DND-41 (cell line): ENCODE results near the gene PTGES3.
A peak's percentile ranks its signal among the peaks of the same experiment; 100 is the strongest.

Experiments
- ATAC-seq: fragments of 200-7000 bp; cut with Tn5 transposase; 3 replicates; pipeline ENCODE4 v1.9.1; 2021; ENCODE audit warnings: low read depth; ENCODE audit not compliant: insufficient read depth
- DNase-seq: peaks from one replicate; pipeline ENCODE4 v3.0.0-alpha.2; 2020
- H2AFZ ChIP-seq: 2 replicates; pipeline ENCODE4 v1.6.0; 2012; ENCODE audit warnings: low read depth, low read length
- H3K27ac ChIP-seq: 2 replicates; pipeline ENCODE4 v1.5.1; 2012; ENCODE audit warnings: low read length, inconsistent platforms
- H3K27me3 ChIP-seq: fragments of 200-600 bp; sonication (generic); 2 replicates; pipeline ENCODE4 v1.6.0; 2012; ENCODE audit warnings: low read length, mild to moderate bottlenecking, inconsistent platforms; ENCODE audit not compliant: insufficient read depth, poor library complexity
- H3K36me3 ChIP-seq: 2 replicates; pipeline ENCODE4 v1.5.1; 2012; ENCODE audit warnings: low read length, inconsistent platforms; ENCODE audit not compliant: insufficient read depth
- H3K4me1 ChIP-seq: 2 replicates; pipeline ENCODE4 v1.5.1; 2012; ENCODE audit warnings: mild to moderate bottlenecking, low read length; ENCODE audit not compliant: insufficient read depth
- H3K4me2 ChIP-seq: 2 replicates; pipeline ENCODE4 v1.6.0; 2012; ENCODE audit warnings: mild to moderate bottlenecking, moderate library complexity, low read length, inconsistent platforms; ENCODE audit not compliant: insufficient read depth
- H3K4me3 ChIP-seq, 2 experiments: fragments of 200-600 bp in 1 of 2; shearing (Covaris generic) in 1 of 2; 2 replicates each; pipeline ENCODE4 v1.5.1; 2012 to 2016; ENCODE audit warnings: inconsistent platforms in 2 of 2, low read length in 2 of 2, mild to moderate bottlenecking in 2 of 2, low read depth in 1 of 2, moderate library complexity in 1 of 2
- H3K79me2 ChIP-seq: 2 replicates; pipeline ENCODE4 v1.6.0; 2012; ENCODE audit warnings: low read length, inconsistent platforms; ENCODE audit not compliant: insufficient read depth
- H3K9ac ChIP-seq: 2 replicates; pipeline ENCODE4 v1.6.0; 2012; ENCODE audit warnings: low read depth, mild to moderate bottlenecking, inconsistent platforms, low read length, moderate library complexity
- H3K9me3 ChIP-seq: 2 replicates; pipeline ENCODE4 v1.5.1; 2012; ENCODE audit warnings: low read length, moderate library complexity, mild to moderate bottlenecking, inconsistent platforms; ENCODE audit not compliant: insufficient read depth, severe bottlenecking
- H4K20me1 ChIP-seq: 2 replicates; pipeline ENCODE4 v1.6.0; 2012; ENCODE audit warnings: low read length; ENCODE audit not compliant: insufficient read depth
- CTCF ChIP-seq: IDR thresholded peaks from 2 replicates; pipeline ENCODE4 v1.5.1; 2012; ENCODE audit warnings: borderline replicate concordance, low read length, moderate library complexity, mild to moderate bottlenecking; ENCODE audit not compliant: poor library complexity, severe bottlenecking; ENCODE audit errors: extremely low read depth
- EZH2 ChIP-seq: IDR thresholded peaks from 3 replicates; pipeline ENCODE4 v1.6.1; 2012; ENCODE audit warnings: borderline replicate concordance, low read depth, mild to moderate bottlenecking, moderate library complexity, low read length, inconsistent platforms; ENCODE audit not compliant: severe bottlenecking

Gene PTGES3

GRCh38 chr12:56721216-56721615 is 33.1 kb upstream of the PTGES3 start:
- no peaks in the 10 kb centered on the region for H3K9me3 ChIP-seq
- no peak overlapping the region for H3K27ac ChIP-seq
- peaks cover 60% of the 10 kb centered on the region for H3K4me1 ChIP-seq
- H3K9ac ChIP-seq = no peak overlapping the region
- H4K20me1 ChIP-seq = peaks cover 73% of the 10 kb centered on the region
- no peak overlapping the region; a peak in 1 of 4 replicates for H3K4me3 ChIP-seq
- peaks cover 74% of the 10 kb centered on the region for H3K36me3 ChIP-seq
- TF ChIP-seq EZH2 = no peak
- no peak for TF ChIP-seq CTCF
- DNase-seq (no peak), ATAC-seq (no peak)
- H3K79me2 ChIP-seq = peaks cover 86% of the 10 kb centered on the region
- no peak overlapping the region for H2AFZ ChIP-seq
- peak overlapping the region; percentile 98 for H3K4me2 ChIP-seq
- H3K27me3 ChIP-seq = no peaks in the 10 kb centered on the region

- peaks cover 77% of the 10 kb centered on the region for H4K20me1 ChIP-seq
- peaks cover 79% of the 10 kb centered on the region for H3K36me3 ChIP-seq
- ATAC-seq (no peak), DNase-seq (peak; percentile 11)
- TF ChIP-seq EZH2 = no peak
- no peak for TF ChIP-seq CTCF
- no peak overlapping the region for H3K4me3 ChIP-seq
- H3K4me2 ChIP-seq = peak overlapping the region; percentile 98; the same call in 1 of the 2 replicates
- H3K27ac ChIP-seq = 0 out of 2 replicates have a peak overlapping the region, but pooled peaks have one; percentile 6
- H3K9ac ChIP-seq = no peak overlapping the region
- no peaks in the 10 kb centered on the region for H3K27me3 ChIP-seq
- H3K4me1 ChIP-seq = peaks cover 56% of the 10 kb centered on the region
- no peaks in the 10 kb centered on the region for H3K9me3 ChIP-seq
- H2AFZ ChIP-seq = no peak overlapping the region
- peaks cover 91% of the 10 kb centered on the region for H3K79me2 ChIP-seq
Observed at GRCh38 chr12:56720731-56721151, 32.7 kb upstream of the PTGES3 start.

- Histone ChIP-seq H3K9me3 (no peaks in the 10 kb centered on the region), H3K9ac (no peak overlapping the region), H4K20me1 (peaks cover 91% of the 10 kb centered on the region), H3K4me3 (no peak overlapping the region), H3K27me3 (no peaks in the 10 kb centered on the region), H3K36me3 (peaks cover 88% of the 10 kb centered on the region), H3K79me2 (peaks cover 96% of the 10 kb centered on the region), H3K4me1 (peaks cover 54% of the 10 kb centered on the region), H2AFZ (no peak overlapping the region), H3K27ac (no peak overlapping the region), H3K4me2 (peak overlapping the region; percentile 8; the same call in 1 of the 2 replicates)
- DNase-seq (peak; percentile 3), ATAC-seq (no peak)
- no peak for TF ChIP-seq EZH2
- no peak for TF ChIP-seq CTCF
Observed at GRCh38 chr12:56719056-56719455, 31.0 kb upstream of the PTGES3 start.

- Histone ChIP-seq H3K4me2 (no peak overlapping the region), H3K79me2 (peaks cover 92% of the 10 kb centered on the region), H3K9ac (no peak overlapping the region), H3K27ac (no peak overlapping the region), H3K27me3 (no peaks in the 10 kb centered on the region), H3K36me3 (peaks cover 88% of the 10 kb centered on the region), H3K4me3 (no peak overlapping the region), H3K4me1 (peaks cover 50% of the 10 kb centered on the region), H2AFZ (no peak overlapping the region), H3K9me3 (no peaks in the 10 kb centered on the region), H4K20me1 (peaks cover 89% of the 10 kb centered on the region)
- DNase-seq = peak; percentile 3
- ATAC-seq = no peak
- TF ChIP-seq CTCF = no peak
Observed at GRCh38 chr12:56718636-56719035, 30.6 kb upstream of the PTGES3 start.
